ENCODE measurements around the gene PRDM16.

The PRDM16 gene

GRCh38 chr1:3137111-3138100 lies 68.4 kb downstream of the PRDM16 start:
- intact Hi-C loops (cut with micrococcal nuclease), result no loop called here
- no peaks in the 10 kb centered on the region for H3K4me1 Mint-ChIP-seq (ENCODE audit: low read depth)
- H3K9me3 Mint-ChIP-seq, result no peaks in the 10 kb centered on the region
- H3K27ac Mint-ChIP-seq, result no peak overlapping the region
- H3K36me3 Mint-ChIP-seq (ENCODE audit: low read depth), result no peaks in the 10 kb centered on the region
- H3K4me3 Mint-ChIP-seq, result no peak overlapping the region
- peaks cover under 1% of the 10 kb centered on the region for H3K27me3 Mint-ChIP-seq

DNA sequence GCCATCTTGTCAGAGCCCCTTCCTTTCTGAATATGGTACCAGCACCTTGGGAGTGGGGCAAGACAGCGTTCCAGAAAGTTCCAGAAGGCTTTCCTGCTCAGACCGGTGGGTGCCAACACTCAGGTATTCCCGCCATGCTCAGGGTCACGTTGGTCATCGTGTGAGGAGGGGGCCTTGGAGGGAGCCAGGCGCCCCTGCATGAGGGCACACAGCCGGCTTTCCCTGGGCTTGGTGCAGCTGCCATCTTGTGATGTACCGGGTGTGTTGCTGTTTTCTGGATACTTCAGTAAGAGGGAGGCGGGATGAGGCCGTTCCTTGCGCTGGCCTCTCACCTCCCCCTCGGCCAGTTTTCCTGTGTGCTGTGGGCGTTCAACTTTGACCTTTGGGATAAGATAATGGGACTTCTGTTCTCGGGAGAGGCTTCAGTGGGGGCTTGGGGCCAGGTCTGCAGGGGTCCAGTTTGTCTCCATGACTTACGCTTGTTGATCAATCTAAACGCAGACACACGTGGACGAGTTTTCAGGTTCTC lies 69.7 kb downstream of the PRDM16 start:
- intact Hi-C loops (cut with micrococcal nuclease), result no loop called here
- no peaks in the 10 kb centered on the region for H3K36me3 Mint-ChIP-seq (ENCODE audit: low read depth)
- H3K4me1 Mint-ChIP-seq (ENCODE audit: low read depth), result no peaks in the 10 kb centered on the region
- H3K27me3 Mint-ChIP-seq, result no peaks in the 10 kb centered on the region
- H3K27ac Mint-ChIP-seq, result no peak overlapping the region
- no peak overlapping the region for H3K4me3 Mint-ChIP-seq
- no peaks in the 10 kb centered on the region for H3K9me3 Mint-ChIP-seq

GRCh38 chr1:3139451-3139852 lies 70.4 kb downstream of the PRDM16 start:
- no peaks in the 10 kb centered on the region for H3K4me1 Mint-ChIP-seq (ENCODE audit: low read depth)
- H3K4me3 Mint-ChIP-seq, result no peak overlapping the region

DNA sequence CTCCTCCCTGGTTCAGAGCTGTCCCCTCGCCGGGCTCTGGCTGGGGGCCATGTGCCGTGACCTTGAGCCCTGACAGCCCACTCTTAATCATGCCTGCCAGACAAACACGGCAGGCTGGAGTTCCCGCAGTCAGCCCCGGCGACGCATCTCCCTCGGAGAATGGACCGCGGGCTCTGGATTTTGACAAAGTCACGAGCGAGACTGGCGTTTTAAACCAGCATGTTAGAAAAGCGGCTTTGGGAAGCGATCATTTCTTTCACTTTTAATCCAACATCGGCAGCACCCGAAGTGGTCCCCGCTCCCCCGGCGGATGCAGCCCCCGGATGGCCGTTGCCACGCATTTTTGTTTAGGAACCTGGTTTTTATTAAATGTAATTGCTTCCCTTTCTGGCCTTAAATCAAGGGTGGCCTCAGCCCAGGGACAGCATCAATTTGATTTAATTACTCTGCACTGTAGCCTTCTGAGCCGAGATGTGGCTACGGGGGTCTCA lies 70.9 kb downstream of the PRDM16 start:
- H3K27me3 Mint-ChIP-seq, result no peaks in the 10 kb centered on the region

More at GRCh38 chr1:3139451-3139852, 70.4 kb downstream of the PRDM16 start:
- intact Hi-C loops (cut with micrococcal nuclease), result no loop called here
- Mint-ChIP-seq H3K9me3 (no peaks in the 10 kb centered on the region), H3K36me3 (ENCODE audit: low read depth) (no peaks in the 10 kb centered on the region), H3K27ac (no peak overlapping the region), H3K27me3 (no peaks in the 10 kb centered on the region)

DNA sequence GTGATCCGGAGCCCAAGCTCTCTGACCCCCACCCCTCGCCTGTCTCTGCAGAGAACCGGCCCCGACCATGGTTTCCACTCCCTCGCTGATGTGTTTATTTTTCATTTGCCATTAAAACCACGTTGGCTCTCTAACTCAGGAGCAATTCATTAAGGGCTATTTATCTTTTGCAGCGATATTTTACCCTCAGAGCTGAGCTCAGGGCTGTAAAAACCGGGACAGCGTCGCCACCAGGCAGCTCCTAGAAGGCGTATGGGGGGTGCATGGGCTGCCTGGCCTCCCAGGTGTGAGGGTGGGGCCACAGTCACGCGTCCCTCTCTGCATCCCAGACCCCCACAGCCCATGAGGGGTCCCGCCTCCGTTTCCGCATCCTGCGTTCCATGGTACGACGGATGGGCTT lies 71.4 kb downstream of the PRDM16 start:
- H3K4me3 Mint-ChIP-seq, result no peak overlapping the region
- intact Hi-C loops (cut with micrococcal nuclease), result no loop called here
- H3K9me3 Mint-ChIP-seq, result no peaks in the 10 kb centered on the region
- no peaks in the 10 kb centered on the region for H3K36me3 Mint-ChIP-seq (ENCODE audit: low read depth)
- H3K27ac Mint-ChIP-seq, result no peak overlapping the region
- no peaks in the 10 kb centered on the region for H3K4me1 Mint-ChIP-seq (ENCODE audit: low read depth)
- H3K27me3 Mint-ChIP-seq, result no peaks in the 10 kb centered on the region

More for the DNA sequence above, 70.9 kb downstream of the PRDM16 start:
- H3K9me3 Mint-ChIP-seq, result no peaks in the 10 kb centered on the region
- intact Hi-C loops (cut with micrococcal nuclease), result no loop called here
- no peaks in the 10 kb centered on the region for H3K36me3 Mint-ChIP-seq (ENCODE audit: low read depth)
- H3K4me3 Mint-ChIP-seq, result no peak overlapping the region
- no peaks in the 10 kb centered on the region for H3K4me1 Mint-ChIP-seq (ENCODE audit: low read depth)
- H3K27ac Mint-ChIP-seq, result no peak overlapping the region

DNA sequence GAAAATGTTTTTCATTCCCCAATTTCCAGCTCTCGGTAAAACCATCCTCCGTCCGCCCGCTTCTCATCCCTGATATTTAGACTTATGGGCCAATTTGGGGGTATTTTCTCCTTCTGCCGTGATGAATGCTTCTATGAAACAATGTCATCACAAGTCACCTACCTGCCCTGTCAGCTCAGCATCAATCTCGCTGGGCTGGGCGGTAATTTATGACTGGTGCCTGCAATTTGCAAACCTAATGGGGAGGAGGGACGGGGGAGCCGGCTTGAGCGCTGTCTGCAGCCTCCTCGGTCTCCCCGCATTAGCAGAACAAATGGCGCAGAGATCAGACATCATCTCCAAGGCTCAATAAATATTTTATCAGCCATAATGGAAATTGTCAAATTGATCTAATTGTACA lies 72.1 kb downstream of the PRDM16 start:
- no peak overlapping the region for H3K4me3 Mint-ChIP-seq

GRCh38 chr1:3141836-3142235 lies 72.8 kb downstream of the PRDM16 start:
- Mint-ChIP-seq H3K27me3 (no peaks in the 10 kb centered on the region), H3K36me3 (ENCODE audit: low read depth) (no peaks in the 10 kb centered on the region), H3K9me3 (no peaks in the 10 kb centered on the region), H3K4me1 (ENCODE audit: low read depth) (no peaks in the 10 kb centered on the region), H3K4me3 (no peak overlapping the region), H3K27ac (no peak overlapping the region)
- intact Hi-C loops (cut with micrococcal nuclease), result no loop called here

More for the DNA sequence above, 72.1 kb downstream of the PRDM16 start:
- Mint-ChIP-seq H3K9me3 (no peaks in the 10 kb centered on the region), H3K4me1 (ENCODE audit: low read depth) (no peaks in the 10 kb centered on the region), H3K27ac (no peak overlapping the region), H3K36me3 (ENCODE audit: low read depth) (no peaks in the 10 kb centered on the region), H3K27me3 (no peaks in the 10 kb centered on the region)
- intact Hi-C loops (cut with micrococcal nuclease), result no loop called here

GRCh38 chr1:3142236-3142635 lies 73.2 kb downstream of the PRDM16 start:
- Mint-ChIP-seq H3K9me3 (no peaks in the 10 kb centered on the region), H3K27me3 (no peaks in the 10 kb centered on the region), H3K4me1 (ENCODE audit: low read depth) (no peaks in the 10 kb centered on the region), H3K27ac (no peak overlapping the region), H3K4me3 (no peak overlapping the region), H3K36me3 (ENCODE audit: low read depth) (no peaks in the 10 kb centered on the region)
- intact Hi-C loops (cut with micrococcal nuclease), result no loop called here

- H3K9me3 Mint-ChIP-seq, result no peaks in the 10 kb centered on the region
- no peaks in the 10 kb centered on the region for H3K36me3 Mint-ChIP-seq (ENCODE audit: low read depth)
- no peak overlapping the region for H3K4me3 Mint-ChIP-seq
- no peak overlapping the region for H3K27ac Mint-ChIP-seq
- intact Hi-C loops (cut with micrococcal nuclease), result no loop called here
- no peaks in the 10 kb centered on the region for H3K4me1 Mint-ChIP-seq (ENCODE audit: low read depth)
- no peaks in the 10 kb centered on the region for H3K27me3 Mint-ChIP-seq
Measured at GRCh38 chr1:3142751-3143150, 73.7 kb downstream of the PRDM16 start.

DNA sequence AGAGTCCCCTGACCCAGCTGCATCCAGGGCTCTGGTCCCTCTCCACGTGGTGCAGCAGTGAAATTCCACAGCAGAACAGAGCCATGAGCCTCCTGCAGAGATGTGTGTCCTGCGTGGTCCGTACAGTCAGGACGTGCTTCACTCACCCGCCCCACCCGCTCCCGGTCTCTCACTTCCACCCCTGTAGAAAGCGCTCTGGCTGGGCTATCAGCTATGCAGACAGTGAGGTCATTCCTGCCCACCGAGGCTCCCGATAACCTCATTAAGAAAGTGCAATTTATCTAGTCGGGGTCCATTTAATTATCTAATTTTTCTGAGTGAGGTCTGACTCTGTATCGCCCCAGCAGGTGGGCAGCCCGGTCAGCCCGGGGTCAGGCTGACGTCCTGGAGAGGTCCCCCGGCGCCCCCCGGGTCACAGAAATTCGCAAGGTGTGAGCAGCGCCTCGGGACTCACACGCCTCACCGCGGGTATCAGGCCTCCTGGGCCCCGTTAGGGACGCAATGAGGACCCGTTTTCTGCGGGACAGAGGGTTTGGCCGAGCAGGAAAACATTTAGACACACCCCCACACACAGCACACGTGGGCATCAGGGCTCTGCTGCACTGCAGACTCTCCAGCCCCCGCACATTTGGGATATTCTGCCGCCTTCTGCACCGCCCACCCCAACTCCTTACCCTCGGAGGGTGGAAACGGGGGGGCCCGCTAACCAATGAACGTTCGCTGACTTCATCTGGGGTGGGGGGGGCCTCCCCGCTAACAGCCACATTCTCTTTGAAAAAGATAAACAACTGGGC lies 76.7 kb downstream of the PRDM16 start:
- H3K4me3 Mint-ChIP-seq, result no peak overlapping the region
- intact Hi-C loops (cut with micrococcal nuclease), result no loop called here

DNA sequence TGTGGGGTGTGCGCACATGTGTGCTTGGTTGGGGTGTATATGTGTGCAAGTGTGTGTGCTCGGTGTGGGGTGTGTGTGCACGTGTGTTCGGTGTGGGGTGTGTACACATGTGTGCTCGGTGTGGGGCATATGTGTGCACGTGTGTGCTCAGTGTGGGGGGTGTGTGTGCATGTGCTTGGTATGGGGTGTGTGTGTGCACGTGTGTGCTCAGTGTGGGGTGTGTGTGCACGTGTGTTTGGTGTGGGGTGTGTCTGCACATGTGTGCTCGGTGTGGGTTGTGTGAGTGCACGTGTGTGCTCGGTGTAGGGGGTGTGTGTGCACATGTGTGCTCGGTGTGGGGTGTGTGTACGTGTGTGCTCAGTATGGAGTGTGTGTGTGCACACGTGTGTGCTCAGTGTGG lies 77.5 kb downstream of the PRDM16 start:
- no peak overlapping the region for H3K27ac Mint-ChIP-seq
- intact Hi-C loops (cut with micrococcal nuclease), result no loop called here

More for the DNA sequence above, 76.7 kb downstream of the PRDM16 start:
- H3K27ac Mint-ChIP-seq, result no peak overlapping the region
- H3K36me3 Mint-ChIP-seq (ENCODE audit: low read depth), result no peaks in the 10 kb centered on the region
- no peaks in the 10 kb centered on the region for H3K4me1 Mint-ChIP-seq (ENCODE audit: low read depth)
- H3K27me3 Mint-ChIP-seq, result no peaks in the 10 kb centered on the region
- H3K9me3 Mint-ChIP-seq, result no peaks in the 10 kb centered on the region

GRCh38 chr1:3146907-3147306 lies 77.9 kb downstream of the PRDM16 start:
- H3K27ac Mint-ChIP-seq, result no peak overlapping the region
- no peaks in the 10 kb centered on the region for H3K9me3 Mint-ChIP-seq
- intact Hi-C loops (cut with micrococcal nuclease), result no loop called here

More for the DNA sequence above, 77.5 kb downstream of the PRDM16 start:
- Mint-ChIP-seq H3K27me3 (no peaks in the 10 kb centered on the region), H3K4me1 (ENCODE audit: low read depth) (no peaks in the 10 kb centered on the region), H3K9me3 (no peaks in the 10 kb centered on the region), H3K36me3 (ENCODE audit: low read depth) (no peaks in the 10 kb centered on the region), H3K4me3 (no peak overlapping the region)

DNA sequence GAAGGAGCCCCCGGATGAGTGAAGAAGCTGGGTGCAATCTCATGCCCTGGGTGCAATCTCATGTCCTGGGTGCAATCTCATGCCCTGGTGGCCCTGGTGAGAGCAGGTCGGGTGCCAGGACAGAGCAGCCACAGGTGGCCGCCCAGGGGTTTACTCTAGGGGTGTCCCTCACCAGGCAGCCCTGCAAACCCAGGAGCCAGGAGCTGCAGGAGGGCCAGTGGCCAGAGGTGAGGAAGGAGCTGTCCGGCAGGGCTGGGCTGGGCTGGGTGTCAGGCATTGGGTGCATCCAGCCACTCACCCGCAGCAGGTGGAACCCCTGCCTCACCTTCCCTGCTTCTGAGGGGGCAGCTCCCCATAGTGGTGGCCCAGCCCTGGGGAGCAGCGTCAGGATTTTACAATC lies 79.2 kb downstream of the PRDM16 start:
- Mint-ChIP-seq H3K9me3 (no peaks in the 10 kb centered on the region), H3K4me1 (ENCODE audit: low read depth) (no peaks in the 10 kb centered on the region), H3K36me3 (ENCODE audit: low read depth) (no peaks in the 10 kb centered on the region), H3K4me3 (no peak overlapping the region), H3K27ac (no peak overlapping the region), H3K27me3 (no peaks in the 10 kb centered on the region)
- intact Hi-C loops (cut with micrococcal nuclease), result no loop called here

More at GRCh38 chr1:3146907-3147306, 77.9 kb downstream of the PRDM16 start:
- H3K27me3 Mint-ChIP-seq, result no peaks in the 10 kb centered on the region
- no peaks in the 10 kb centered on the region for H3K36me3 Mint-ChIP-seq (ENCODE audit: low read depth)
- no peak overlapping the region for H3K4me3 Mint-ChIP-seq
- no peaks in the 10 kb centered on the region for H3K4me1 Mint-ChIP-seq (ENCODE audit: low read depth)

GRCh38 chr1:3149277-3149676 lies 80.3 kb downstream of the PRDM16 start:
- no peak overlapping the region for H3K27ac Mint-ChIP-seq
- no peaks in the 10 kb centered on the region for H3K36me3 Mint-ChIP-seq (ENCODE audit: low read depth)
- H3K4me3 Mint-ChIP-seq, result no peak overlapping the region
- H3K27me3 Mint-ChIP-seq, result peaks cover 3% of the 10 kb centered on the region
- H3K9me3 Mint-ChIP-seq, result no peaks in the 10 kb centered on the region
- intact Hi-C loops (cut with micrococcal nuclease), result no loop called here
- no peaks in the 10 kb centered on the region for H3K4me1 Mint-ChIP-seq (ENCODE audit: low read depth)

Measured in dendritic cell treated with granulocyte-macrophage colony-stimulating factor and Interleukin-4, amounts not matched to agents 40 ng/mL and 50 ng/mL, for 4 days (primary cell).